Measurements from ENCODE around the gene SOBP. TPM values are rescaled to one million over a fixed set of nuclear protein-coding genes. Genes with fewer than 3 reads are reported as not detected.

Gene SOBP
- total and polyA plus RNA-seq, 2 donors (not counting 3 experiments of a cell fraction or from before 2014, with no cell fraction given), result 0.35 to 6.6 TPM

- Histone ChIP-seq H3K79me2 (ENCODE audit: control insufficient read depth, insufficient read depth, low read length) (no peaks in the 10 kb centered on the region), H4K20me1 (replicated peaks; ENCODE audit: control insufficient read depth, extremely low read depth, insufficient read depth, low read length) (no peaks in the 10 kb centered on the region), H3K4me3 (replicated peaks in 1 of 3; ENCODE audit: insufficient read depth in 1 of 3, low read depth in 1 of 3, low read length in 3 of 3) (no peak overlapping the region), H3K9ac (replicated peaks; ENCODE audit: extremely low read depth, insufficient read depth, low read length) (no peak overlapping the region), H3K27me3 (ENCODE audit: control insufficient read depth in 2 of 2, insufficient read depth in 2 of 2, low read length in 2 of 2) (no peaks in the 10 kb centered on the region), H3K4me1 (ENCODE audit: control insufficient read depth, extremely low read depth, insufficient read depth, low read length) (no peaks in the 10 kb centered on the region), H3K4me2 (ENCODE audit: insufficient read depth, low read length) (no peak overlapping the region), H2AFZ (ENCODE audit: low read depth, low read length) (no peak overlapping the region), H3K9me1 (replicated peaks; ENCODE audit: control insufficient read depth, extremely low read depth, insufficient read depth, low read length) (no peaks in the 10 kb centered on the region), H3K27ac (ENCODE audit: insufficient read depth, low read depth, low read length) (no peak overlapping the region), H3K9me3 (replicated peaks; ENCODE audit: control insufficient read depth, insufficient read depth, low read length) (no peaks in the 10 kb centered on the region), H3K36me3 (ENCODE audit: control insufficient read depth in 2 of 2, extremely low read depth in 1 of 2, insufficient read depth in 2 of 2, low read length in 2 of 2) (no peaks in the 10 kb centered on the region)
- FAIRE-seq (no peak), DNase-seq (ENCODE audit: low read depth, low spot score) (no peak)
- dilution Hi-C loops (cut with MboI; ENCODE audit: extremely low pct_ligation_motif_present, low sequenced_read_pairs) (no loop called here), intact Hi-C loops (cut with micrococcal nuclease) (no loop called here)
- ChIA-PET CTCF (no interaction called here), POLR2A (no interaction called here)
- BruUV-seq (replicated peaks), result no TSS peak
- TF ChIP-seq CTCF (IDR thresholded peaks at IDR 0.05; ENCODE audit: extremely low read depth in 1 of 2, insufficient read depth in 1 of 2, low read depth in 1 of 2, low read length in 2 of 2) (no peak), MYC (IDR thresholded peaks at IDR 0.05; ENCODE audit: low read depth, low read length) (no peak), POLR2A (IDR thresholded peaks at IDR 0.05; ENCODE audit: low read depth, low read length) (no peak), MAX (IDR thresholded peaks at IDR 0.05; ENCODE audit: insufficient read depth, insufficient read length) (no peak), JUN (IDR thresholded peaks at IDR 0.05; ENCODE audit: borderline replicate concordance, insufficient read depth, insufficient read length, low read depth) (no peak), POLR2AphosphoS5 (IDR thresholded peaks at IDR 0.05; ENCODE audit: insufficient read depth, low read depth, low read length) (no peak), GATA2 (IDR thresholded peaks at IDR 0.05; ENCODE audit: insufficient read depth, insufficient read length, low read depth, low read length) (no peak)
These were observed 42.8 kb downstream of the SOBP start for GRCh38 chr6:107532706-107533105.
